DOHH2 (cell line): ENCODE results near the gene ALDH1A1.
"Not testable (repeated sequence)": the region's sequence is repeated elsewhere in the genome, so short reads cannot be mapped to it uniquely, and the experiment has no call there.

Experiments used
- H3F3A ChIP-seq: fragments of 200-600 bp; sonication (generic), shearing (Covaris generic); 2 replicates; pipeline ENCODE4 v1.6.0; 2016; ENCODE audit warnings: antibody characterized with exemption, mild to moderate bottlenecking; ENCODE audit not compliant: control insufficient read depth, insufficient read depth
- H3K27ac ChIP-seq: fragments of 200-600 bp; sonication (generic); 2 replicates; pipeline ENCODE4 v1.5.1; 2014; ENCODE audit warnings: low read depth, mild to moderate bottlenecking, low read length, moderate library complexity
- H3K27me3 ChIP-seq: fragments of 200-600 bp; sonication (generic); 2 replicates; pipeline ENCODE4 v1.6.1; 2014; ENCODE audit warnings: mild to moderate bottlenecking, low read length, mixed read lengths; ENCODE audit not compliant: control insufficient read depth
- H3K36me3 ChIP-seq: fragments of 200-600 bp; sonication (generic); 2 replicates; pipeline ENCODE4 v1.6.1; 2014; ENCODE audit warnings: mild to moderate bottlenecking, low read length, moderate library complexity, mixed read lengths; ENCODE audit not compliant: control insufficient read depth
- H3K4me1 ChIP-seq: fragments of 200-600 bp; sonication (generic); 2 replicates; pipeline ENCODE4 v1.6.1; 2014; ENCODE audit warnings: mild to moderate bottlenecking, low read length, mixed read lengths; ENCODE audit not compliant: control insufficient read depth
- H3K4me2 ChIP-seq: fragments of 200-600 bp; sonication (generic); 2 replicates; pipeline ENCODE4 v1.6.0; 2014; ENCODE audit warnings: mild to moderate bottlenecking, low read length, moderate library complexity
- H3K4me3 ChIP-seq: fragments of 200-600 bp; sonication (generic); 2 replicates; pipeline ENCODE4 v1.5.1; 2014; ENCODE audit warnings: mild to moderate bottlenecking, low read length, mixed read lengths
- H3K79me2 ChIP-seq: fragments of 200-600 bp; sonication (generic); 2 replicates; pipeline ENCODE4 v1.6.1; 2014; ENCODE audit warnings: mild to moderate bottlenecking, low read length, mixed read lengths; ENCODE audit not compliant: control insufficient read depth
- H3K9me2 ChIP-seq: fragments of 200-600 bp; sonication (generic); replicated peaks from 2 replicates; pipeline ENCODE4 v1.6.1; 2014; ENCODE audit warnings: mild to moderate bottlenecking, low read length, mixed read lengths; ENCODE audit not compliant: control insufficient read depth
- H3K9me3 ChIP-seq: fragments of 200-600 bp; sonication (generic); 2 replicates; pipeline ENCODE4 v1.6.1; 2014; ENCODE audit warnings: antibody characterized with exemption, low read length, mixed read lengths; ENCODE audit not compliant: control insufficient read depth, insufficient read depth
- H4K20me1 ChIP-seq: fragments of 200-600 bp; sonication (generic); 2 replicates; pipeline ENCODE4 v1.6.0; 2014; ENCODE audit warnings: low read depth, mild to moderate bottlenecking, antibody characterized with exemption, low read length, moderate library complexity; ENCODE audit not compliant: control insufficient read depth, insufficient read depth
- EZH2phosphoT487 ChIP-seq: fragments of 200-600 bp; sonication (generic); IDR thresholded peaks from 2 replicates; pipeline ENCODE4 v1.6.1; 2017; ENCODE audit warnings: borderline replicate concordance, mild to moderate bottlenecking, antibody characterized with exemption, low read length, moderate library complexity, mixed read lengths
- TF ChIP-seq, protein P1 (sequence below): fragments of 200-600 bp; sonication (generic); IDR thresholded peaks from one replicate; pipeline ENCODE4 v1.5.1; 2014; ENCODE audit warnings: antibody characterized with exemption, mild to moderate bottlenecking, low read depth, low read length; ENCODE audit not compliant: poor library complexity, severe bottlenecking

ALDH1A1 gene

DNA sequence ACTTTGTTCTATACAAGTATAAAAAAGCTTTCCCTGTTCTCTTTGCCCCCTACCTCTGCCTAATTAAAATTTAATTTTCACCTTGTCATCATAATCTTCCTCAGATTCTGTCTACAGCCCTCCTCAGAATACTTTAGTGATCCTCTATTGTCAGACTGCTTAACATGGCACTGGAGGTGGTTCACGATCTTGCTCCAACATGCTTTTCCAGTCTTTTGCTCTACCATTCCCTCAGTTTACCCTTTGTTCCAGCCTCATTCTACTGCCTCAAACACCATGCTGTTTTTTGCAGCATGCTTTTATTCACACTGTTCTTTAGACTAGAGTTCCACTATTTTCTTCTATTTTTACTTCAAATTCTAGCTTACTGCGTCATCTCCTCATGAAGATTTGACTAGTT is 10.4 kb downstream of the ALDH1A1 start:
- no peak overlapping the region for H3K4me3 ChIP-seq
- no peak for TF ChIP-seq EZH2phosphoT487
- TF ChIP-seq, protein P1, sequence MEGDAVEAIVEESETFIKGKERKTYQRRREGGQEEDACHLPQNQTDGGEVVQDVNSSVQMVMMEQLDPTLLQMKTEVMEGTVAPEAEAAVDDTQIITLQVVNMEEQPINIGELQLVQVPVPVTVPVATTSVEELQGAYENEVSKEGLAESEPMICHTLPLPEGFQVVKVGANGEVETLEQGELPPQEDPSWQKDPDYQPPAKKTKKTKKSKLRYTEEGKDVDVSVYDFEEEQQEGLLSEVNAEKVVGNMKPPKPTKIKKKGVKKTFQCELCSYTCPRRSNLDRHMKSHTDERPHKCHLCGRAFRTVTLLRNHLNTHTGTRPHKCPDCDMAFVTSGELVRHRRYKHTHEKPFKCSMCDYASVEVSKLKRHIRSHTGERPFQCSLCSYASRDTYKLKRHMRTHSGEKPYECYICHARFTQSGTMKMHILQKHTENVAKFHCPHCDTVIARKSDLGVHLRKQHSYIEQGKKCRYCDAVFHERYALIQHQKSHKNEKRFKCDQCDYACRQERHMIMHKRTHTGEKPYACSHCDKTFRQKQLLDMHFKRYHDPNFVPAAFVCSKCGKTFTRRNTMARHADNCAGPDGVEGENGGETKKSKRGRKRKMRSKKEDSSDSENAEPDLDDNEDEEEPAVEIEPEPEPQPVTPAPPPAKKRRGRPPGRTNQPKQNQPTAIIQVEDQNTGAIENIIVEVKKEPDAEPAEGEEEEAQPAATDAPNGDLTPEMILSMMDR, result no peak
- no peaks in the 10 kb centered on the region for H3K79me2 ChIP-seq
- peaks cover 3% of the 10 kb centered on the region for H3K27me3 ChIP-seq
- no peaks in the 10 kb centered on the region for H3K9me3 ChIP-seq
- H3K36me3 ChIP-seq, result no peaks in the 10 kb centered on the region
- no peaks in the 10 kb centered on the region for H4K20me1 ChIP-seq
- H3K4me2 ChIP-seq, result no peak overlapping the region
- no peaks in the 10 kb centered on the region for H3F3A ChIP-seq
- H3K4me1 ChIP-seq, result no peaks in the 10 kb centered on the region
- H3K27ac ChIP-seq, result no peak overlapping the region
- no peaks in the 10 kb centered on the region for H3K9me2 ChIP-seq

DNA sequence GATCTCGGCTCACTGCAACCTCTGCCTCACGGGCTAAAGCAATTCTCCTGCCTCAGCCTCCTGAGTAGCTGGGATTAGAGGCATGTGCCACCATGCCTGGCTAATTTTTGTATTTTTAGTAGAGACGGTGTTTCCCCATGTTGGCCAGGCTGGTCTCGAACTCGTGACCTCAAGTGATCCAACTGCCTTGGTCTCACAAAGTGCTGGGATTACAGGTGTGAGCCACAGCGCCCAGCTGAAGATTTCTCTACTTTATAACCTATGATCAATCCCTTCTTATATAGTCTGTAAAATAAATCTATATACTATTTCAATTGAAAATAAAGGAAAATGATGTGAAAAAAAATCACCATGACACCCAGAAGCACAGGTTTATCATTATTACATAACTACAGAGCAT is 13.3 kb downstream of the ALDH1A1 start:
- H3K4me1 ChIP-seq, result not testable (repeated sequence)

DNA sequence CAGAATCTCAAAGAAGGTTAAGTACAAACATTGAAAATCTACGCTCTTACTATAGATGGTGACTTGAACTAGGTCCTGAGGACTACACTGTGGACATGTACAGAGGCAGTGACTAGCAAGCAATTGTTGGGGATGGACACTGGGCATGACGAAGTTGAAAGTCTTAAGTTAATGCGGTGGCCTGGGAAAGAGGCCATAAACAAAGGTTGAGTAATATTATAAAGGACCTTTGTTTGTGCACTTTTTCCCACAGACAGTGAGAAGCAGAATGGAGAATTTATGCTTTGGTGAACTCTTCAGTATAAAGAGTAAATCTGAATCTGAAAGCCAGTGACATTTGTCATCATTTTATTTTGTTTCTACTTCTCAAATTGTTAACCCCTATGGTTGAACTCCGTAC is 15.3 kb downstream of the ALDH1A1 start:
- H3K9me3 ChIP-seq, result no peaks in the 10 kb centered on the region
- H3K4me2 ChIP-seq, result no peak overlapping the region
- no peaks in the 10 kb centered on the region for H3K79me2 ChIP-seq
- H3K27me3 ChIP-seq, result peaks cover 3% of the 10 kb centered on the region
- H3K4me1 ChIP-seq, result no peaks in the 10 kb centered on the region
- no peak for TF ChIP-seq EZH2phosphoT487
- H3K36me3 ChIP-seq, result no peaks in the 10 kb centered on the region
- H4K20me1 ChIP-seq, result no peaks in the 10 kb centered on the region
- no peak overlapping the region for H3K27ac ChIP-seq
- no peaks in the 10 kb centered on the region for H3K9me2 ChIP-seq
- H3K4me3 ChIP-seq, result no peak overlapping the region
- no peaks in the 10 kb centered on the region for H3F3A ChIP-seq

More for the DNA sequence above, 13.3 kb downstream of the ALDH1A1 start:
- not testable (repeated sequence) for H3F3A ChIP-seq, H3K4me3 ChIP-seq, H3K9me3 ChIP-seq, H3K36me3 ChIP-seq, H3K79me2 ChIP-seq, H4K20me1 ChIP-seq, H3K27me3 ChIP-seq, H3K4me2 ChIP-seq, H3K9me2 ChIP-seq, H3K27ac ChIP-seq

- no peaks in the 10 kb centered on the region for H3K4me1 ChIP-seq
- H3K27me3 ChIP-seq, result no peaks in the 10 kb centered on the region; the same call in 1 of the 2 replicates
Observed at GRCh38 chr9:72936679-72937078, 16.2 kb downstream of the ALDH1A1 start.

More at GRCh38 chr9:72936679-72937078, 16.2 kb downstream of the ALDH1A1 start:
- Histone ChIP-seq H3K9me3 (no peaks in the 10 kb centered on the region), H3K79me2 (no peaks in the 10 kb centered on the region), H3K4me3 (no peak overlapping the region), H3F3A (no peaks in the 10 kb centered on the region), H3K36me3 (no peaks in the 10 kb centered on the region), H3K27ac (no peak overlapping the region), H3K9me2 (no peaks in the 10 kb centered on the region), H3K4me2 (no peak overlapping the region), H4K20me1 (no peaks in the 10 kb centered on the region)
- no peak for TF ChIP-seq EZH2phosphoT487
- TF ChIP-seq, protein P1, result no peak
